Lower leg skin (tissue), 3 donors: ENCODE results near the gene TAF4B.

ENCODE experiments used
- POLR2A ChIP-seq, 2 donors: fragments of 450-650 bp; IDR thresholded peaks; one replicate each; pipeline ENCODE4 v1.6.1; 2016 to 2017; ENCODE audit warnings: antibody characterized with exemption in 2 of 2, mild to moderate bottlenecking in 1 of 2, moderate library complexity in 1 of 2
- TF ChIP-seq, protein P1 (sequence below), 3 donors: fragments of 450-650 bp; IDR thresholded peaks; one replicate each; pipeline ENCODE4 v1.5.1; 2016; ENCODE audit warnings: antibody characterized with exemption in 3 of 3, mild to moderate bottlenecking in 3 of 3, moderate library complexity in 2 of 3

DNA sequence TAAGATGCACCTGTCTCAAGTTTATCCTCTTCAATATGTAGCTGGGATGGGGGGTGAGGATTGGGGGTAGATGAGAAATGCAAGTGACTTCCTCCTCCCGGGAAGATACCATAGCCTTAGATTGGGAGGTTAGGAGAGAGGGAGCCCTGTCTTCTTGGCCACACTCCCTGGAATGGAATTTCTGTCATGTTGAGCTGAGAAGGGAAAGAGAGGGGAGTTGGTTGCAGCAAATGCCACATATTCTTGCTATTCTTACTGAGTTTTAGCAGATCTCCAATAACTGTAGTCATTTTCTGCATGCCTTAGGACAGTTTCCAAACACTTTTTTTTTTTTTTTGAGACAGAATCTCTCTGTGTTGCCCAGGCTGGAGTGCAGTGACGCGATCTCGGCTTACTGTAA lies 35.9 kb downstream of the TAF4B start:
- TF ChIP-seq, protein P1, sequence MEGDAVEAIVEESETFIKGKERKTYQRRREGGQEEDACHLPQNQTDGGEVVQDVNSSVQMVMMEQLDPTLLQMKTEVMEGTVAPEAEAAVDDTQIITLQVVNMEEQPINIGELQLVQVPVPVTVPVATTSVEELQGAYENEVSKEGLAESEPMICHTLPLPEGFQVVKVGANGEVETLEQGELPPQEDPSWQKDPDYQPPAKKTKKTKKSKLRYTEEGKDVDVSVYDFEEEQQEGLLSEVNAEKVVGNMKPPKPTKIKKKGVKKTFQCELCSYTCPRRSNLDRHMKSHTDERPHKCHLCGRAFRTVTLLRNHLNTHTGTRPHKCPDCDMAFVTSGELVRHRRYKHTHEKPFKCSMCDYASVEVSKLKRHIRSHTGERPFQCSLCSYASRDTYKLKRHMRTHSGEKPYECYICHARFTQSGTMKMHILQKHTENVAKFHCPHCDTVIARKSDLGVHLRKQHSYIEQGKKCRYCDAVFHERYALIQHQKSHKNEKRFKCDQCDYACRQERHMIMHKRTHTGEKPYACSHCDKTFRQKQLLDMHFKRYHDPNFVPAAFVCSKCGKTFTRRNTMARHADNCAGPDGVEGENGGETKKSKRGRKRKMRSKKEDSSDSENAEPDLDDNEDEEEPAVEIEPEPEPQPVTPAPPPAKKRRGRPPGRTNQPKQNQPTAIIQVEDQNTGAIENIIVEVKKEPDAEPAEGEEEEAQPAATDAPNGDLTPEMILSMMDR (IDR thresholded peaks at IDR 0.05): no peak
- TF ChIP-seq POLR2A (IDR thresholded peaks at IDR 0.05): no peak
